Epithelial cell of prostate (primary cell): ENCODE results near the gene AIP.

Source experiments
- DNase-seq: peaks from one replicate; pipeline ENCODE4 v3.0.0-alpha.2; 2011; ENCODE audit warnings: low read depth, low spot score
- H3K27ac ChIP-seq: fragments of 450-650 bp; 2 replicates; pipeline ENCODE4 v1.5.1; 2017; ENCODE audit warnings: mild to moderate bottlenecking

The AIP gene

DNA sequence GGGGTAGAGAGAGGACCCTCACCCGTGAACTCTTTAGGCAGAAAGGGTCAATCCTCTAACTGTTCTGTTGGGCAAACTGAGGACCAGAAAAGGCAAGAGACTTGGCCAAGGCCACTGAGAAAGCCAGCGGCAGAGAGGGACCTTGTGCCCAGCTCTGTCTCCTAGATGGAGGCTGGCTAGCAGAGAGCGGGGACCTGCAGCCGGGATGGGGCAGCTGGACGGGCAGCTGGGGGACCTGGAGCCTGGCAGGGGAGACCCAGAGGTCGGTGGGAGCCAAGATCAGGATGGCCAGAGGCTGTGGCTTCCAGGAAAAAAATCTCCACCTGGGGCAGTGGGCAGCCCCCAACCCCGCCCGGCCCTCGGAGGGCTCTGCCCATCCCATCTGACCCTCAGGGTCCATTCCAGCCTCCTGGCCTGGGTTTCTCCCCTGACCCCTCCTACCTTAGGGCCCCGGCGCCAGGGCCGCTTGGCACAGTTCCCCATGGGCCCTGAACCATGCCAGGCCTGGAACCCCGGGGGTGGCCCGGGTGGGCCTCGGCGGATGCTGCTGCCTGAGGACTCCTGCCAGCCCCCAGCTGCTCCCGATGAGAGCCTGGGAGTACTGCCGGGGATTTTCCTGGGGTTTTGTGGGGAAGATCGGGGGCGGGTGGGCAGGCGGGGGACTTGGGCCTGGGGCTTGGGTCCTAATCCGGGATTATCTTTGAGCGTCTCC, 40.2 kb downstream of the AIP start, which contains the start of gene CABP2:
Gene CABP2, minus strand, starts transcription at position 603 of the 712 bp plus-strand sequence. Its CDS starts 120 bp downstream, at position 483.
- no peak within 1 kb of the TSS for H3K27ac ChIP-seq
- no peak for DNase-seq

GRCh38 chr11:67523556-67524479, 41.0 kb downstream of the AIP start:
- no peak overlapping the region for H3K27ac ChIP-seq
- no peak for DNase-seq

DNA sequence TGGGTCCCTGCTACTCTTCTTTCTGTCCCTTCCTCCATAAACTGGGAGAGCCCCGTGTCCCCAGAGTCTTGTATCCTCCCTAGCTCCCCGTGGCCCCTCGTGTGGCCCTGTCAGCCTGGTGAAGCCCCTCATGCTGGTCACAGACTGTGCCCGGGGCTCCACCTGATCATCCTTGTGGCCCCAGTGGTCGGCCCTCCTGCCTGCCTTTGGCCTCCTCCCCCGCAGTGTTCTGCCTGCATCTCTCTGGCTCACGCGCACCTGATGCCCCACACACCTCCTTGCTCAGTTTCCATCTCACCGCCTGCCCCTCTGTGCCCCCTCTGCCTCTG, 41.6 kb downstream of the AIP start:
- DNase-seq = no peak
- H3K27ac ChIP-seq = no peak overlapping the region

- DNase-seq = no peak
- H3K27ac ChIP-seq = no peak overlapping the region
Observed at GRCh38 chr11:67525275-67525976, 42.6 kb downstream of the AIP start.

GRCh38 chr11:67528376-67528775, 45.5 kb downstream of the AIP start:
- DNase-seq = no peak
- no peak overlapping the region for H3K27ac ChIP-seq

- H3K27ac ChIP-seq = no peak overlapping the region
- DNase-seq = no peak
Observed at GRCh38 chr11:67530282-67530592, 47.4 kb downstream of the AIP start.

GRCh38 chr11:67532889-67533288, 50.1 kb downstream of the AIP start:
- no peak for DNase-seq
- H3K27ac ChIP-seq = no peak overlapping the region

DNA sequence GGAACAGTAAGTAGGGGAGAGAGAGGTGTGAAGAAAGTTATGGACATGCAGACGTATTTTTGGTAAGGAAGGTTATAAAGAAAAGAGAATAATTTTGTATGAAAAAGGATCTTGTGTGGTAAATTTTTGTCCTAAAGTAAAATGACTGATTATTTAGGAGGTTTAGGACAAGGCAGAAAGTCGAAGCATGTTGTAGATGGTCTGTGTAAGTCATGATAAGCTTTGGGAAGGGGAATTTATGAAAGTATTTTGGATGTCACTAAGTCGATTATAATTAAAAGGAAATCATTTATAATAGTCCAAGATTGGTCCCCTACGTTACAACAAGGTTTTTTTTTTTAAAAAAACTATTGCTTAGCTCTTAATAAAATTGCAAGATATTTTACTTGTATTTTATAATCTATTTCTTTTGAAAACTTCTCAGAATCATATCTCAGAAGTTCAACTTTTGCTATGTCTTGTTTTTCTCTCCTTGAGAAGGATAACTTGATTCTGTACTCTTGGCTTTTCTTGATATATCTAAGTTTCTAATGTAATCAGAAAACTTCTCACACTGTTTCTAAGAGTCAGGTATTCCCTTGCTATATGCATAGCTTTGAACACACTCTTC, 51.3 kb downstream of the AIP start:
- H3K27ac ChIP-seq = no peak overlapping the region
- DNase-seq = no peak

- no peak for DNase-seq
- H3K27ac ChIP-seq = no peak overlapping the region
Observed at GRCh38 chr11:67535561-67535960, 52.7 kb downstream of the AIP start.

DNA sequence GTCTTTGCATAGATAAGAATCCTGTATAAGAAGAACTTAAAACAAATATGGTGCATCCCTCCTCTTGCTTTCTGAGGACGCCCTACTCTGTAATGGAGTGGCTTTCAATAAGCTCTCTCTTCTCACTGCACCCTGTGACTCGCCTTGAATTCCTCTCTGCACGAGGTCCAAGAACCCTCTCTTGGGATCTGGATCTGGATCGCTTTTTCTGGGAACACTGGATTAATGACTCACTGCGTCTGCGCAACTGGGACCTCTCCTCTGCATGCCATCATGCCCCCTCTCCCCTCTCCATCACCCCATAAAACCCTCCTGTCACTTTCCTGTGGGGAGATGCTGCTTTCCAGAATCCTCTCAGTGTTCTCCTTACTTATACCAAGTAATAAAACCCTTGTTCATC, 55.5 kb downstream of the AIP start:
- no peak for DNase-seq
- H3K27ac ChIP-seq = no peak overlapping the region

DNA sequence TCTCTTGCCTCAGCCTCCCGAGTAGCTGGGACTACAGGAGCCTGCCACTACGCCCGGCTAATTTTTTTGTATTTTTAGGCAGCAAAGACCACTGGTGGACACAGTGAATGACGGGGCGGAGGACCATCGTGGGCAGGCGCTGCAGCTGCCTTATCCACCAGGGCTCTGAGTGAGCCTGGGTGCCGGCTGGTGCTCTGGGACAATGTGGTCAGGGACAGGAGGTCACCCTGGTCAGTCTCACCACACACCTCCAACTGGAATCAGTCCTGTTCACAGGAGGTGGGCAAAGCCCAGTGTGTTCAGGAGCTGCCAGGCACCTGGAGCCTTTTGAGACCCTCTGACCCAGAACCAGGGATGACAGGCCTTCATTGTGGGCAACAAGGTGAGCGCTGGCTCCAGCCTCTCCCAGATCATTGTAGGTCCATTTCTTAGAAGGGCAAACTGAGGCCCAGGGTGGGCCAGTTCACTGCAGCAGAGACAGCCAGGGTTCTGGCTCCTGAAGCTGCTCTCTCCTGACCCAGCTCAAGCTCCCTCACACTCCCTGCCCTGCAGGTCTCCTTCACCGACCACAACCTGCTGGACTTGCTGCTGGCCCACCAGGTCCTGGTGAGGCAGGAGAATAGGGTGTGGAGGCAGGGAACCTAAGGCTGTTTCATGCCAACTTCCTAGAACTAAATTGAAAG, 56.1 kb downstream of the AIP start:
- no peak for DNase-seq

GRCh38 chr11:67539550-67539949, 56.7 kb downstream of the AIP start:
- no peak for DNase-seq
- H3K27ac ChIP-seq = no peak overlapping the region

More for the DNA sequence above, 56.1 kb downstream of the AIP start:
- H3K27ac ChIP-seq = no peak overlapping the region
